ENCODE data around the gene MCU. TPM values are rescaled to one million over a fixed set of nuclear protein-coding genes. Genes with fewer than 3 reads are reported as not detected.

Gene MCU
- total RNA-seq, 1 donor from 2014 or later = 31.4 TPM

DNA sequence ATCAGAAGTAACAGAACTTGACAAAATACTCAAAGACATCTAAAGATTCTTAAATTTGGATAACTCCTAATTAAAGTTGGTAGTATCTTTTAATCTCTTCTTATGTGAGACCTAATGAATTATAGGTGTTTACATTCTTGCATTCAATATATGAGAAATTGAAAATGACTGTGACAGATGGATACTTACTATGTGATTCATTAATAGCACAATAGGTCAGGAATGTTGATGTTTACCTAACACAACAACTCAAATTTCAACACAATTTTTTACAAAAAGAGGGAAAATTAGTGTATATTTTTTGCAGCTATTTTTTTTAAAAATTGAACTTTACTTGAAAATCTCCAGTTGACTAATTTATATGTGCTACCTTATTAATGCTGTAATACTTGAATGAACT lies 31.7 kb upstream of the MCU start:
- DNase-seq (ENCODE audit: extremely low spot score, unreplicated experiment) = no peak
- Mint-ChIP-seq H3K4me1 (ENCODE audit: unreplicated experiment) (no peaks in the 10 kb centered on the region), H3K27me3 (ENCODE audit: unreplicated experiment) (no peaks in the 10 kb centered on the region), H3K36me3 (ENCODE audit: unreplicated experiment) (no peaks in the 10 kb centered on the region), H3K4me3 (ENCODE audit: unreplicated experiment) (no peak overlapping the region), H3K9me3 (ENCODE audit: unreplicated experiment) (no peaks in the 10 kb centered on the region), H3K27ac (ENCODE audit: unreplicated experiment) (no peak overlapping the region)
- TF ChIP-seq CTCF (IDR thresholded peaks at IDR 0.05) = no peak

GRCh38 chr10:72661431-72661830 lies 30.5 kb upstream of the MCU start:
- H3K36me3 Mint-ChIP-seq (ENCODE audit: unreplicated experiment) = no peaks in the 10 kb centered on the region
- H3K27ac Mint-ChIP-seq (ENCODE audit: unreplicated experiment) = no peak overlapping the region
- H3K9me3 Mint-ChIP-seq (ENCODE audit: unreplicated experiment) = no peaks in the 10 kb centered on the region
- H3K27me3 Mint-ChIP-seq (ENCODE audit: unreplicated experiment) = no peaks in the 10 kb centered on the region
- peaks cover 2% of the 10 kb centered on the region for H3K4me1 Mint-ChIP-seq (ENCODE audit: unreplicated experiment)
- no peak overlapping the region for H3K4me3 Mint-ChIP-seq (ENCODE audit: unreplicated experiment)
- DNase-seq (ENCODE audit: extremely low spot score, unreplicated experiment) = no peak
- TF ChIP-seq CTCF (IDR thresholded peaks at IDR 0.05) = no peak

DNA sequence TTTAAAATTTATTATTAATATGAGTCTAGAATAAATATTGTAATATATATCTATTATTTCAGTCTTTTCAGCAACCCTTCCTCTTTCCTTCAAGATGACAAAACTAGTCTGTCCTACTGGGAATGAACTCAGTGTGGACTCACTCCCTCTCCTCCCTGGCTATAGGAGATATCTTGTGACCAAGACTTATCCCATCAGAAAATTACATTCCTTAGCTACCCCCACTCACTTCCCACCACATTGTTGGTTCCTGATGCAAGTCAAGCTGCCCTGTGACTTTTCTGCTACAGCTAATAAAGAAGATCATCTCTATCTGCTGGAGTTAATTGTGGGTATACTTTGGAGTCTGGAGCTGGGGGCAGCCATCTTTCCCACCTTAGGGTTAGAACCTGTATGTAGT lies 28.0 kb upstream of the MCU start:
- no peak for DNase-seq (ENCODE audit: extremely low spot score, unreplicated experiment)
- Mint-ChIP-seq H3K27me3 (ENCODE audit: unreplicated experiment) (no peaks in the 10 kb centered on the region), H3K36me3 (ENCODE audit: unreplicated experiment) (no peaks in the 10 kb centered on the region), H3K27ac (ENCODE audit: unreplicated experiment) (no peak overlapping the region), H3K4me3 (ENCODE audit: unreplicated experiment) (no peak overlapping the region), H3K4me1 (ENCODE audit: unreplicated experiment) (peaks cover 2% of the 10 kb centered on the region), H3K9me3 (ENCODE audit: unreplicated experiment) (no peaks in the 10 kb centered on the region)
- TF ChIP-seq CTCF (IDR thresholded peaks at IDR 0.05) = no peak

GRCh38 chr10:72665925-72666324 lies 26.0 kb upstream of the MCU start:
- Mint-ChIP-seq H3K9me3 (ENCODE audit: unreplicated experiment) (no peaks in the 10 kb centered on the region), H3K4me3 (ENCODE audit: unreplicated experiment) (no peak overlapping the region), H3K27ac (ENCODE audit: unreplicated experiment) (no peak overlapping the region), H3K4me1 (ENCODE audit: unreplicated experiment) (peaks cover 2% of the 10 kb centered on the region), H3K36me3 (ENCODE audit: unreplicated experiment) (no peaks in the 10 kb centered on the region), H3K27me3 (ENCODE audit: unreplicated experiment) (no peaks in the 10 kb centered on the region)
- no peak for TF ChIP-seq CTCF (IDR thresholded peaks at IDR 0.05)
- DNase-seq (ENCODE audit: extremely low spot score, unreplicated experiment) = no peak

GRCh38 chr10:72667207-72667864 lies 24.6 kb upstream of the MCU start:
- Mint-ChIP-seq H3K9me3 (ENCODE audit: unreplicated experiment) (no peaks in the 10 kb centered on the region), H3K27ac (ENCODE audit: unreplicated experiment) (no peak overlapping the region), H3K27me3 (ENCODE audit: unreplicated experiment) (no peaks in the 10 kb centered on the region), H3K4me1 (ENCODE audit: unreplicated experiment) (peaks cover 2% of the 10 kb centered on the region), H3K4me3 (ENCODE audit: unreplicated experiment) (no peak overlapping the region), H3K36me3 (ENCODE audit: unreplicated experiment) (no peaks in the 10 kb centered on the region)
- no peak for DNase-seq (ENCODE audit: extremely low spot score, unreplicated experiment)
- no peak for TF ChIP-seq CTCF (IDR thresholded peaks at IDR 0.05)
